Epidermal melanocyte (primary cell): ENCODE measurements around the gene FJX1.
A peak's percentile ranks its signal among the peaks of the same experiment; 100 is the strongest.

ENCODE experiments used
- DNase-seq: peaks from one replicate; pipeline ENCODE4 v3.0.0; 2011; ENCODE audit warnings: low spot score; ENCODE audit not compliant: insufficient read length

The FJX1 gene

GRCh38 chr11:35605706-35606105 lies 12.6 kb upstream of the FJX1 start:
- DNase-seq, result no peak

GRCh38 chr11:35606206-35606605 lies 12.1 kb upstream of the FJX1 start:
- no peak for DNase-seq

GRCh38 chr11:35608502-35608901 lies 9.8 kb upstream of the FJX1 start:
- no peak for DNase-seq

GRCh38 chr11:35609656-35610055 lies 8.6 kb upstream of the FJX1 start:
- DNase-seq, result no peak

GRCh38 chr11:35610631-35611030 lies 7.6 kb upstream of the FJX1 start:
- no peak for DNase-seq

GRCh38 chr11:35611741-35612140 lies 6.5 kb upstream of the FJX1 start:
- no peak for DNase-seq

GRCh38 chr11:35614939-35615569 lies 3.2 kb upstream of the FJX1 start:
- DNase-seq, result no peak

GRCh38 chr11:35615921-35616900 lies 2.0 kb upstream of the FJX1 start:
- DNase-seq, result no peak

GRCh38 chr11:35617316-35617686 lies 959 bp upstream of the FJX1 start:
- DNase-seq, result no peak

- no peak for DNase-seq
Observed at GRCh38 chr11:35618497-35619115, 346 bp downstream of the FJX1 start.

- no peak for DNase-seq
Observed at GRCh38 chr11:35619116-35619854, 1.0 kb downstream of the FJX1 start.

GRCh38 chr11:35619855-35620640 lies 1.8 kb downstream of the FJX1 start:
- no peak for DNase-seq

- no peak for DNase-seq
Observed at GRCh38 chr11:35620795-35621194, 2.5 kb downstream of the FJX1 start.

- DNase-seq, result no peak
Observed at GRCh38 chr11:35621620-35622019, 3.4 kb downstream of the FJX1 start.

GRCh38 chr11:35622070-35622469 lies 3.8 kb downstream of the FJX1 start:
- DNase-seq, result peak; percentile 70

- DNase-seq, result no peak
Observed at GRCh38 chr11:35623621-35624168, 5.4 kb downstream of the FJX1 start.

GRCh38 chr11:35624316-35624715 lies 6.1 kb downstream of the FJX1 start:
- no peak for DNase-seq

- no peak for DNase-seq
Observed at GRCh38 chr11:35624781-35625180, 6.5 kb downstream of the FJX1 start.

GRCh38 chr11:35626501-35626900 lies 8.2 kb downstream of the FJX1 start:
- no peak for DNase-seq

GRCh38 chr11:35629511-35629910 lies 11.3 kb downstream of the FJX1 start:
- no peak for DNase-seq
